ENCODE measurements around the gene HPS4.

GRCh38 chr22:26484360-26484706, 750 bp upstream of the HPS4 start:
- TF ChIP-seq TCF7 (IDR thresholded peaks at IDR 0.05; ENCODE audit: borderline replicate concordance) (no peak), CBX5 (IDR thresholded peaks at IDR 0.05; ENCODE audit: low read depth) (no peak), HDAC6 (IDR thresholded peaks at IDR 0.05; ENCODE audit: unreplicated experiment) (no peak)
- TF ChIP-seq, protein P1, sequence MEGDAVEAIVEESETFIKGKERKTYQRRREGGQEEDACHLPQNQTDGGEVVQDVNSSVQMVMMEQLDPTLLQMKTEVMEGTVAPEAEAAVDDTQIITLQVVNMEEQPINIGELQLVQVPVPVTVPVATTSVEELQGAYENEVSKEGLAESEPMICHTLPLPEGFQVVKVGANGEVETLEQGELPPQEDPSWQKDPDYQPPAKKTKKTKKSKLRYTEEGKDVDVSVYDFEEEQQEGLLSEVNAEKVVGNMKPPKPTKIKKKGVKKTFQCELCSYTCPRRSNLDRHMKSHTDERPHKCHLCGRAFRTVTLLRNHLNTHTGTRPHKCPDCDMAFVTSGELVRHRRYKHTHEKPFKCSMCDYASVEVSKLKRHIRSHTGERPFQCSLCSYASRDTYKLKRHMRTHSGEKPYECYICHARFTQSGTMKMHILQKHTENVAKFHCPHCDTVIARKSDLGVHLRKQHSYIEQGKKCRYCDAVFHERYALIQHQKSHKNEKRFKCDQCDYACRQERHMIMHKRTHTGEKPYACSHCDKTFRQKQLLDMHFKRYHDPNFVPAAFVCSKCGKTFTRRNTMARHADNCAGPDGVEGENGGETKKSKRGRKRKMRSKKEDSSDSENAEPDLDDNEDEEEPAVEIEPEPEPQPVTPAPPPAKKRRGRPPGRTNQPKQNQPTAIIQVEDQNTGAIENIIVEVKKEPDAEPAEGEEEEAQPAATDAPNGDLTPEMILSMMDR (IDR thresholded peaks at IDR 0.05 in 2 of 3, conservative IDR thresholded peaks at IDR 0.05 in 1 of 3; ENCODE audit: control insufficient read depth in 2 of 3, extremely low read depth in 1 of 3, insufficient read depth in 1 of 3, low read depth in 3 of 3, low read length in 3 of 3) = no peak

Measured in GM12878 (cell line).